ENCODE measurements around the gene DCLRE1B.

DNA sequence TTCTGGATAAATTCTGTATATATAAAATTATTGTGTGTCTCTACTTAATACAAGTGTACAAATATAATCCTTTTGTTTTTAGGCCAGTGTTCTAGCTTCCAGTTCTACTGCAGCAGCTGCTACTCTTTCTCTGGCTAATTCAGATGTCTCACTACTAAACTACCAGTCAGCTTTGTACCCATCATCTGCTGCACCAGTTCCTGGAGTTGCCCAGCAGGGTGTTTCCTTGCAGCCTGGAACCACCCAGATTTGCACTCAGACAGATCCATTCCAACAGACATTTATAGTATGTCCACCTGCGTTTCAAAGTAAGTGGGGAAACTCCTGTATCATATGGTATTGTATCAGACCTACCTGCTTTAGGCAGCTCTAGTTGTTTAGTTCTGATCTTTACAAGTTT, 52.9 kb downstream of the DCLRE1B start:
- TF ChIP-seq, protein P1, sequence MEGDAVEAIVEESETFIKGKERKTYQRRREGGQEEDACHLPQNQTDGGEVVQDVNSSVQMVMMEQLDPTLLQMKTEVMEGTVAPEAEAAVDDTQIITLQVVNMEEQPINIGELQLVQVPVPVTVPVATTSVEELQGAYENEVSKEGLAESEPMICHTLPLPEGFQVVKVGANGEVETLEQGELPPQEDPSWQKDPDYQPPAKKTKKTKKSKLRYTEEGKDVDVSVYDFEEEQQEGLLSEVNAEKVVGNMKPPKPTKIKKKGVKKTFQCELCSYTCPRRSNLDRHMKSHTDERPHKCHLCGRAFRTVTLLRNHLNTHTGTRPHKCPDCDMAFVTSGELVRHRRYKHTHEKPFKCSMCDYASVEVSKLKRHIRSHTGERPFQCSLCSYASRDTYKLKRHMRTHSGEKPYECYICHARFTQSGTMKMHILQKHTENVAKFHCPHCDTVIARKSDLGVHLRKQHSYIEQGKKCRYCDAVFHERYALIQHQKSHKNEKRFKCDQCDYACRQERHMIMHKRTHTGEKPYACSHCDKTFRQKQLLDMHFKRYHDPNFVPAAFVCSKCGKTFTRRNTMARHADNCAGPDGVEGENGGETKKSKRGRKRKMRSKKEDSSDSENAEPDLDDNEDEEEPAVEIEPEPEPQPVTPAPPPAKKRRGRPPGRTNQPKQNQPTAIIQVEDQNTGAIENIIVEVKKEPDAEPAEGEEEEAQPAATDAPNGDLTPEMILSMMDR (IDR thresholded peaks at IDR 0.05), result no peak
- no peak for TF ChIP-seq EZH2 (IDR thresholded peaks at IDR 0.05; ENCODE audit: borderline replicate concordance, insufficient read depth, low read depth, low read length, poor library complexity, severe bottlenecking)

Data from B cell (primary cell).